Bronchial epithelial cell (primary cell): ENCODE results near the gene DUSP22. TPM values are rescaled to one million over a fixed set of nuclear protein-coding genes. Genes with fewer than 3 reads are reported as not detected.

Experiments
- DNase-seq: peaks from one replicate; pipeline ENCODE4 v3.0.0-alpha.2; 2010; ENCODE audit warnings: low read depth
- FAIRE-seq: peaks from 2 replicates; lab custom pipeline; 2011; peaks lifted over from hg19 to GRCh38; lab: Jason Lieb, UNC
- H3K27me3 ChIP-seq: 2 replicates; pipeline ENCODE4 v1.5.1; 2011; ENCODE audit warnings: low read length; ENCODE audit not compliant: control insufficient read depth, insufficient read depth
- H3K36me3 ChIP-seq: 2 replicates; pipeline ENCODE4 v1.5.1; 2011; ENCODE audit warnings: low read length; ENCODE audit not compliant: control insufficient read depth, insufficient read depth
- H3K4me3 ChIP-seq: 2 replicates; pipeline ENCODE4 v1.5.1; 2011; ENCODE audit warnings: mild to moderate bottlenecking, low read depth, low read length, control low read depth
- total RNA-seq: library from RNA; depleted of rRNA; stranded (reverse); fragments of >200 nt; gene quantifications from 2 replicates; pipeline ENCODE4 v1.2.1, GENCODE V29; 2014
- TF ChIP-seq, protein P1 (sequence below): IDR thresholded peaks from 2 replicates; pipeline ENCODE4 v1.5.1; 2011; ENCODE audit warnings: mild to moderate bottlenecking, moderate library complexity, low read length, control low read depth, inconsistent platforms; ENCODE audit not compliant: insufficient read depth, severe bottlenecking

Gene DUSP22
- total RNA-seq, 1 donor from 2014 or later, result 33.7 TPM

DNA sequence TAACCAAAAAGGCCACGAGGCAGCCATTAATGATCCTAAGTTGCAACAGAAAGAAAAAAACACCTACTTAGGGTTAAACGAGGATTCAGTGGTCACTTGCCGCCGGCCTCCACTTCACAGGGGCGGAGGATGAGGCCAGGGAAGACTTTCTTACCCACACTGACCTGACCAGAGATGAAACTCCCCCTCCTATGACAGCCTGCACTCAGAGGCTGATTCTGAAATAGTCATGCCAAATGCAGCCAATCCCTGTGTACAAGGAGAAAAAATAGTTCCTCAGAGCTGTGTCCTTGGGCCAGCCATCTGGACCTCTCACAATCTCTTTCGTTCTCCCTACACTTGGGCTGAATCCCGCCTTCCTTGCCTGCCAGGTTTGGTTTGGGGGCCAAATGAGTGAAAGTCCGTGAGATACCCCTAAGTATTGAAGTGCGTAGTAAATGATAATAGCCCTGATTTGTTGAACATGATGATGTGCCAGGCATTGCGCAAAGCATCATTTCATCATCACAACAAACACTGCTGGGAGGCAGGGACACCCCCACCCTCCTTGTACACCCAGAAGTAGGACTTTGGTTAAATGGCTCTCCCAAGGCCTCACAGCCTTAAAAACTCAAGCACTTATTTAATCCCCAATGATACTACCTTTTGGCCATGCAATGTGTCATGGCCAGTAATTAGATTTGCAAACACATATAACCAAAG is 96.1 kb downstream of the DUSP22 start:
- FAIRE-seq, result no peak
- H3K27me3 ChIP-seq, result peaks cover 38% of the 10 kb centered on the region

DNA sequence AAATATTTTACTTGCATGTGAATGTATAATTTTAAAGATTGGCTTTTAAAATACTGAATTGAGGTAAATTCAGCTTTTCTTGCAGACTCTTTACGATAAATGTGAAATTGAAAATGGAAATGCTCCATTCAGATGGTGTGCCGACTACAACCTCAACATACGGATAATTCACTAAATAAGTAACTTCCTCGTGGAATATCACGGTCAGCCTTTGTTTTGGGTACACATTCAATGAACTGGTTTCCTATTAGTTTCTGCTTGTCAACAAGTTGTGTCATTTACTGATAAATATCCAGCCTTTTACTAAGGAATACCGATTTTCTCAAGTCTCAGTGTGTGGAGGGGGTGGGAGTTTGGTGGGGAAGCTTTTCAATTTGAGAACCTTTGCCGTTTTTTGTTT is 96.9 kb downstream of the DUSP22 start:
- no peaks in the 10 kb centered on the region for H3K36me3 ChIP-seq
- TF ChIP-seq, protein P1, sequence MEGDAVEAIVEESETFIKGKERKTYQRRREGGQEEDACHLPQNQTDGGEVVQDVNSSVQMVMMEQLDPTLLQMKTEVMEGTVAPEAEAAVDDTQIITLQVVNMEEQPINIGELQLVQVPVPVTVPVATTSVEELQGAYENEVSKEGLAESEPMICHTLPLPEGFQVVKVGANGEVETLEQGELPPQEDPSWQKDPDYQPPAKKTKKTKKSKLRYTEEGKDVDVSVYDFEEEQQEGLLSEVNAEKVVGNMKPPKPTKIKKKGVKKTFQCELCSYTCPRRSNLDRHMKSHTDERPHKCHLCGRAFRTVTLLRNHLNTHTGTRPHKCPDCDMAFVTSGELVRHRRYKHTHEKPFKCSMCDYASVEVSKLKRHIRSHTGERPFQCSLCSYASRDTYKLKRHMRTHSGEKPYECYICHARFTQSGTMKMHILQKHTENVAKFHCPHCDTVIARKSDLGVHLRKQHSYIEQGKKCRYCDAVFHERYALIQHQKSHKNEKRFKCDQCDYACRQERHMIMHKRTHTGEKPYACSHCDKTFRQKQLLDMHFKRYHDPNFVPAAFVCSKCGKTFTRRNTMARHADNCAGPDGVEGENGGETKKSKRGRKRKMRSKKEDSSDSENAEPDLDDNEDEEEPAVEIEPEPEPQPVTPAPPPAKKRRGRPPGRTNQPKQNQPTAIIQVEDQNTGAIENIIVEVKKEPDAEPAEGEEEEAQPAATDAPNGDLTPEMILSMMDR, result no peak
- no peak overlapping the region for H3K4me3 ChIP-seq
- FAIRE-seq (no peak), DNase-seq (no peak)
- peaks cover 45% of the 10 kb centered on the region for H3K27me3 ChIP-seq

More for the DNA sequence above, 96.1 kb downstream of the DUSP22 start:
- TF ChIP-seq, protein P1, result no peak
- no peaks in the 10 kb centered on the region for H3K36me3 ChIP-seq
- no peak for DNase-seq
- no peak overlapping the region for H3K4me3 ChIP-seq

DNA sequence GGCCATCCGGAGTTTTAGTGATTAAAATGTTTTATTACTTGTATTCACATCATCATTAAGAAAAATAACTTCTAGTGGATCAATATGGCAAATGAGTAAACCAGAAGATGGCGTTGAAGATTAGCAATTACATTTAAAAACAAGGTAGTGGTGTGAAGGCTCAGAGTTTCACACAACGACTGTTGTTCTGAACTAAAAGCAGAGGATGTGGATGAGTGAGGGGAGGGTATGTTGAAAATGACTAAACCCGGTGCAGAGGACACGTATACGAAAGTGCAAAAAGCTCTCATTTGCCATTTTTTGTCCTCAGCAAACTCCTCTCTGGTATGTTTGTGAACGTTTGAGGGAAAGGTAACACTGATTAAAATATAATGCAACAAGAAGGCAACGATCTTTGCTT is 97.3 kb downstream of the DUSP22 start:
- FAIRE-seq, result no peak

DNA sequence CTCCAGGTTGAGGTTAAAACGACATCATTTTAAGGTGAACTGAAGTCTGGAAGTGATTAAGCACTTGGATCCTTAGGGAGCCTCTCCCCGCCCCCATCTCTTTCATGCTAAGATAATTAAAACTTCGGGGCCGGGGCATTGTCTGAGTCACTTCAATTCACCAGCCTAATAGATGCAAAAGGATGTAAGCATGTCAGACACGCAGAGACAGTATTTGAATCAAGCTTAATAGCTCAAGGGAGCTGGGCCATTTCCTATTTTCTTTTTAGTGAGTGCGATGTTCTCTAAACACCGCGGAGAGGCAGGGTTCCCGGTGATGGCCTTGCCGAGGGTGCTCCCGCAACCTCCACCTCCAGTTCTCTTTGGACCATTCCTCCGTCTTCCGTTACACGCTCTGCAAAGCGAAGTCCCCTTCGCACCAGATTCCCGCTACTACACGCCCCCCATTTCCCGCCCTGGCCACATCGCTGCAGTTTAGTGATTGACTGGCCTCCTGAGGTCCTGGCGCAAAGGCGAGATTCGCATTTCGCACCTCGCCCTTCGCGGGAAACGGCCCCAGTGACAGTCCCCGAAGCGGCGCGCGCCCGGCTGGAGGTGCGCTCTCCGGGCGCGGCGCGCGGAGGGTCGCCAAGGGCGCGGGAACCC is 98.7 kb downstream of the DUSP22 start:
- TF ChIP-seq, protein P1, result no peak
- no peaks in the 10 kb centered on the region for H3K36me3 ChIP-seq
- no peak overlapping the region for H3K4me3 ChIP-seq
- FAIRE-seq (no peak), DNase-seq (no peak)
- peaks cover 50% of the 10 kb centered on the region for H3K27me3 ChIP-seq

More for the DNA sequence above, 97.3 kb downstream of the DUSP22 start:
- TF ChIP-seq, protein P1, result no peak
- Histone ChIP-seq H3K27me3 (peaks cover 48% of the 10 kb centered on the region), H3K36me3 (no peaks in the 10 kb centered on the region), H3K4me3 (no peak overlapping the region)
- DNase-seq, result no peak

DNA sequence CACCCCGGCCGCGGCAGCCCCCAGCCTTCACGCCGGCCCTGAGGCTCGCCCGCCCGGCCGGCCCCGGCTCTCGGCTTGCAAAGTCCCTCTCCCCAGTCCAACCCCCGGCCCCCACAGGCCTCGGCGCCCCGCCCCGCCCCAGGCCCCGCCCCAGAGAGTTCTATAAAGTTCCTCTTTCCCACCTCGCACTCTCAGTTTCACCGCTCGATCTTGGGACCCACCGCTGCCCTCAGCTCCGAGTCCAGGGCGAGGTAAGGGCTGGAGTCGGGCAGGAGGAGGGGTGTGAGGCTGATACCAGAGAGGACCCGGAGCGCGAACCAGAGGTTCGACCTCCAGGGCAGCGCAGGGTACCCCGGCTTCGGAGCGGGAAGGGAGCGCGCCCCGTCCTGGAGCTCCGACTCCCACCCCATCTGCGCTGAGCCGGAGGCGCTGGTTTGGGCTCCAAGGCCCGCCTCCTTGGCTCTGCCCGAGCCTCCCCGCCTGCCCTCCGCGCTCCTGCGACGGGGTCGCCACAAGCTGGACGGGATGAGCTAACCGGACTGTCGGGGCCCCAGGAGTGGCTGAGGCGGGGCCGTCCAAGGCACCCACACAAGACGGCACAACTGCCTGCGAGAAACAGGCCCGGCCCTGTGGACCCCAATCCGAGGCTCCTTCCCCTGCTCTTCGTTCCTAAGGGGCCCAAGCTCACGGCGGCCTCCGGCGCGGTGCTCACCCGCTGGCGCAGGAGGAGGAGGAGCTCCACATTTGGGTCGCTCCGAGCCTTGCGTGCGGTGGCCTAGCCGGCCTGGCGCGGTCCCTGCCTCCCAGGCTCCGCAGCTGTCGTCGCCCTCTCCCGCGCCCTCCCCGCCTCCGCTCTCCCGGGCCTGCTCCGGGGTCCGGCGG is 99.5 kb downstream of the DUSP22 start, which contains the start of gene IRF4:
IRF4 (plus strand) TSS at position 194 of the 882 bp plus-strand sequence. CDS start 1,401 bp downstream, outside the sequence.
- DNase-seq (no peak), FAIRE-seq (no peak)
- Histone ChIP-seq H3K27me3 (peaks cover 50% of the 10 kb centered on the region), H3K4me3 (no peak within 1 kb of the TSS), H3K36me3 (no peaks in the 10 kb centered on the region)
- TF ChIP-seq, protein P1, result no peak
